Adrenal gland (tissue), 12 donors: ENCODE measurements around the gene COL24A1. TPM values are rescaled to one million over a fixed set of nuclear protein-coding genes. Genes with fewer than 3 reads are reported as not detected.

Experiments used
- DNase-seq, 7 donors: peaks; one replicate each; pipeline ENCODE4 v3.0.0-alpha.2; 2019 to 2020
- H3K27ac ChIP-seq, 5 donors: fragments of 200-600 bp; sonication (generic) in 4 of 5; 1 replicate in 3 of 5; 2 replicates in 2 of 5; pipeline versions ENCODE4 v1.5.1 to v1.8.0; 2016 to 2020; ENCODE audit warnings: mild to moderate bottlenecking in 1 of 5
- H3K27me3 ChIP-seq: fragments of 200-600 bp; 2 replicates; pipeline ENCODE4 v1.8.0; 2021
- H3K36me3 ChIP-seq, 2 donors: fragments of 200-600 bp; replicated peaks in 1 of 2; 1 replicate in 1 of 2; 2 replicates in 1 of 2; pipeline versions ENCODE4 v1.5.1 to v1.8.0; 2018 to 2022
- H3K4me1 ChIP-seq, 2 donors: fragments of 200-600 bp; replicated peaks in 1 of 2; 1 replicate in 1 of 2; 2 replicates in 1 of 2; pipeline versions ENCODE4 v1.5.1 to v1.8.0; 2018 to 2021
- H3K4me3 ChIP-seq, 4 donors: fragments of 200-600 bp; sonication (generic) in 3 of 4; one replicate each; pipeline ENCODE4 v1.5.1; 2016 to 2018
- H3K9me3 ChIP-seq, 3 donors: fragments of 200-600 bp; sonication (generic) in 1 of 3; replicated peaks in 1 of 3; 1 replicate in 2 of 3; 2 replicates in 1 of 3; pipeline versions ENCODE4 v1.5.1 to v1.8.0; 2016 to 2021
- CTCF ChIP-seq, 6 experiments: fragments of 450-650 bp in 4 of 6; fragments of 200-600 bp in 2 of 6; sonication (generic) in 1 of 6; IDR thresholded peaks; 1 replicate in 5 of 6; 2 replicates in 1 of 6; pipeline versions ENCODE4 v1.5.1 to v1.8.0; 2016 to 2021; ENCODE audit warnings: antibody characterized with exemption in 6 of 6, mild to moderate bottlenecking in 2 of 6, moderate library complexity in 1 of 6
- POLR2A ChIP-seq, 2 donors: fragments of 450-650 bp; IDR thresholded peaks; one replicate each; pipeline ENCODE4 v1.6.1; 2017; ENCODE audit warnings: antibody characterized with exemption in 2 of 2, mild to moderate bottlenecking in 2 of 2, moderate library complexity in 1 of 2
- WGBS, 4 donors: extraction: QIAGEN DNeasy Blood & Tissue Kit in 2 of 4; methylation state at CpG; one replicate each; pipeline versions ENCODE4 v1.1.5 to v1.1.7; 2013 to 2017; 5-methylcytosine and 5-hydroxymethylcytosine counted together
- intact Hi-C, 2 donors: fragments of 100-400 bp; cut with DNase I; formaldehyde crosslinking; loops; one replicate each; pipeline versions ENCODE4 v1.14.1 to v1.15.0; 2022 to 2023
- polyA plus RNA-seq, 3 donors: library from polyadenylated mRNA; stranded (reverse); fragments of 200-250 nt in 2 of 3; fragments of 350-450 nt in 1 of 3; fragmentation: Illumina TruSeq in 1 of 3; extraction: RNeasy Lipid Tissue Mini Kit (QIAGEN cat#74804) in 1 of 3; gene quantifications; one replicate each; pipeline ENCODE4 v1.2.3, GENCODE V29; 2013 to 2014
- total RNA-seq, 9 donors: library from RNA; depleted of rRNA in 4 of 9; stranded (reverse); fragments of >200 nt in 4 of 9; fragments of 120-200 nt in 1 of 9; fragmentation: NEBNext Ultra II Directional in 1 of 9; extraction: Animal tissue kit (Norgen Biotek cat#: 25700) in 1 of 9; gene quantifications; one replicate each; pipeline versions ENCODE4 v1.1.0 to v1.2.4, GENCODE V29; 2013 to 2023
- donor health status: healthy with polysubstance abuse.
- donor health status: Bipolar disorder and iron deficiency.
- donor health status: DM: yes; HTN: yes; CAD: no.
- donor health status: DM: no; HTN: no; CAD: no.
- donor health status: DM: no; HTN: no; CAD: no.
- donor health status: DM: yes; HTN: yes; CAD: no.

Gene COL24A1
- total and polyA plus RNA-seq, 12 donors: 0.02 to 0.50 (median 0.11) TPM; not detected in 3

GRCh38 chr1:85991261-85991660 lies 165.3 kb downstream of the COL24A1 start:
- no peak for DNase-seq
- no peak overlapping the region for H3K27ac ChIP-seq

GRCh38 chr1:85984636-85985035 lies 171.9 kb downstream of the COL24A1 start:
- no peaks in the 10 kb centered on the region for H3K27me3 ChIP-seq
- TF ChIP-seq POLR2A (IDR thresholded peaks at IDR 0.05): no peak
- TF ChIP-seq CTCF (IDR thresholded peaks at IDR 0.05): no peak
- H3K9me3 ChIP-seq: no peaks in the 10 kb centered on the region
- no peak overlapping the region for H3K4me3 ChIP-seq
- H3K4me1 ChIP-seq: no peaks in the 10 kb centered on the region
- 64 to 71% (median 67%) methylated on average over 4 of the region's 4 CpGs for WGBS, 4 donors
- intact Hi-C loops: no loop called here
- no peak for DNase-seq
- H3K27ac ChIP-seq: no peak overlapping the region
- no peaks in the 10 kb centered on the region for H3K36me3 ChIP-seq

More at GRCh38 chr1:85991261-85991660, 165.3 kb downstream of the COL24A1 start:
- no peaks in the 10 kb centered on the region for H3K27me3 ChIP-seq
- WGBS, 4 donors: 67 to 80% (median 76%) methylated on average over 1 of the region's 1 CpG
- intact Hi-C loops: no loop called here
- H3K4me3 ChIP-seq: no peak overlapping the region
- no peaks in the 10 kb centered on the region for H3K4me1 ChIP-seq
- H3K36me3 ChIP-seq: no peaks in the 10 kb centered on the region
- H3K9me3 ChIP-seq: no peaks in the 10 kb centered on the region
- TF ChIP-seq POLR2A (IDR thresholded peaks at IDR 0.05) (no peak), CTCF (IDR thresholded peaks at IDR 0.05) (no peak)

- DNase-seq: no peak
- H3K27ac ChIP-seq: no peak overlapping the region
- H3K36me3 ChIP-seq: no peaks in the 10 kb centered on the region
- H3K27me3 ChIP-seq: no peaks in the 10 kb centered on the region
- intact Hi-C loops: no loop called here
- H3K4me1 ChIP-seq: no peaks in the 10 kb centered on the region
- TF ChIP-seq CTCF (IDR thresholded peaks at IDR 0.05): no peak
- 50 to 61% (median 55%) methylated on average over 1 of the region's 1 CpG for WGBS, 4 donors
- H3K4me3 ChIP-seq: no peak overlapping the region
- H3K9me3 ChIP-seq: no peaks in the 10 kb centered on the region
Measured at GRCh38 chr1:85983316-85983715, 173.3 kb downstream of the COL24A1 start.

GRCh38 chr1:85976516-85977205 lies 179.9 kb downstream of the COL24A1 start:
- H3K4me3 ChIP-seq: no peak overlapping the region
- DNase-seq: no peak
- H3K4me1 ChIP-seq: no peaks in the 10 kb centered on the region
- WGBS, 4 donors: 81 to 91% (median 85%) methylated on average over 3 to 4 of the region's 4 CpGs
- H3K36me3 ChIP-seq: no peaks in the 10 kb centered on the region
- H3K9me3 ChIP-seq: no peaks in the 10 kb centered on the region
- intact Hi-C loops: no loop called here
- no peaks in the 10 kb centered on the region for H3K27me3 ChIP-seq
- no peak overlapping the region for H3K27ac ChIP-seq
- no peak for TF ChIP-seq CTCF (IDR thresholded peaks at IDR 0.05)
- TF ChIP-seq POLR2A (IDR thresholded peaks at IDR 0.05): no peak
